ENCODE data around the gene TMTC3.
"Not testable (repeated sequence)": the region's sequence is repeated elsewhere in the genome, so short reads cannot be mapped to it uniquely, and the experiment has no call there.

The TMTC3 gene

DNA sequence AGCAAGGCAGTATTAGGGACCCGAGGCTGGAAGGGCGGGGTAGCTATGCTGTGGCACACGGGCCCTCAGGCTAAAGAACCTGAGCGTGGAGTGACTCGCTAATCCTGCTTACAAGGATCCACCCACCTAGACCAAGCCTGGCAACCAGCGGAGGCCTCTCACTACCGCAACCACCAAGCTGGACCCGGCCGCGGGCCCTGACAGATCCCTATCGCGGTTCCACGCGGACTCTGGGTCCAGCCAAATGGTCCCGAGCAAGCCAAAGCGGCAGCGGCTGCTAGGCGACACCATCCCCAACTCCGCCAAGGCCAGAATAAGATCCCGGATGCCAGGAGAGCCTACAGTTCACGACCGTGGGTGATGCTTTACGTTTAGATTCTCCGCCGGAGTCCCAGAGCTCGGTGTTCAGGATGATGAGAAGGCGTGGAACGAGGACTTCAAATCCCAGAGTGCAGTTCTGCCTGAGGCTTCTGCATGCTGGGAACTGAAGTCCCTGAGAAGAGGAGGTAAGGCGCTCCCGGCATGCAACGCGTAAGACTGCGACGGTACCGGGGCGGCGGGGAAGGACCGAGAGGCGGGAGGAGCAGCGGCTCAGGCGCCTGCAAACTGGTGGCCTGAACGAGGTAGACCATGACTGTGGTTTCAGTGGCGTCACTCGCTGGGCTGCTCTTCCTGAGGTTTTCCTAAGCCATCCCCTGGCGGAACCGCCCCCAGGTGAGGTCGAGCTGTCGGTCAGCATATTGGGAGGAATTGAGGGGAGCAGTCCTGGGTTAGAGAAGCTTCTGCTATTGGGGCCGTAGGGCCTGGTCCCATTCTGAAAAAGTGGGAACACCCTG, at the start of gene TMTC3, which contains the start of gene CEP290:
TSS of gene TMTC3 (plus strand) at position 534 of the 836 bp plus-strand sequence. CDS start 6,009 bp downstream, outside the sequence.
TSS of gene CEP290 (minus strand) at position 315 of the 836 bp plus-strand sequence. CDS start 781 bp downstream, outside the sequence.
- no peaks in the 10 kb centered on the region for H3K36me3 ChIP-seq (ENCODE audit: control insufficient read depth in 2 of 2, insufficient read depth in 2 of 2, low read length in 2 of 2)
- H3K9ac ChIP-seq (ENCODE audit: low read length in 2 of 2), result peak within 1 kb of the TSS; percentile 80 to 86
- no peaks in the 10 kb centered on the region for H3K27me3 ChIP-seq (ENCODE audit: control insufficient read depth in 1 of 2, insufficient read depth in 2 of 2, low read length in 2 of 2)
- H3K4me3 ChIP-seq (ENCODE audit: low read length in 2 of 2), result peak within 1 kb of the TSS; percentile 82 to 90
- H3K4me1 ChIP-seq (ENCODE audit: control insufficient read depth, insufficient read depth, low read length), result peaks cover 8% of the 10 kb centered on the region
- peak within 1 kb of the TSS; percentile 60 for H3K27ac ChIP-seq (ENCODE audit: low read length)
- no peaks in the 10 kb centered on the region for H3K9me3 ChIP-seq (ENCODE audit: control insufficient read depth in 2 of 2, low read length in 2 of 2)

GRCh38 chr12:88092771-88093170, 49.3 kb upstream of the TMTC3 start:
- Histone ChIP-seq H3K27me3 (ENCODE audit: control insufficient read depth in 1 of 2, insufficient read depth in 2 of 2, low read length in 2 of 2) (no peaks in the 10 kb centered on the region), H3K36me3 (ENCODE audit: control insufficient read depth in 2 of 2, insufficient read depth in 2 of 2, low read length in 2 of 2) (peaks cover 5 to 11% of the 10 kb centered on the region in 2 donors), H3K4me1 (ENCODE audit: control insufficient read depth, insufficient read depth, low read length) (no peaks in the 10 kb centered on the region), H3K9me3 (ENCODE audit: control insufficient read depth in 2 of 2, low read length in 2 of 2) (no peaks in the 10 kb centered on the region), H3K9ac (ENCODE audit: low read length in 2 of 2) (no peak overlapping the region), H3K4me3 (ENCODE audit: low read length in 2 of 2) (no peak overlapping the region), H3K27ac (ENCODE audit: low read length) (no peak overlapping the region)

DNA sequence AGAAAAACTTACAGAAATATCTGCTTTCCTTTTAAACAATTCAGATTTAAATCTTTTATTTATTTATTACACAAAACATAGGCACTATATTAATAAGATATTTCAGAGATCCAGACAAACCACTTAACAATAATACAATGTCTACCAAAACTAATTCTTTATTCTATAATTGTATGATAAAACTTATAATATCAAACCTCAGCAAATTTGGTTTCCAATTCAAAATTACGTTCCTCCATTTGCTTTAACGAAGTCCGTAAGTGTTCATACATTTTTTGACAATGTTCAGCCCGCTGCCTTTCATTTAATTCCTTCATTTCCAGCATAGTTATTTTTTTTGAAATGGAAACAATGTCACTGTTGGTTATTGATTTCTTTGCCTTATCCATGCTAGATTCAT, 48.5 kb upstream of the TMTC3 start:
- Histone ChIP-seq H3K27ac (ENCODE audit: low read length) (no peak overlapping the region), H3K4me1 (ENCODE audit: control insufficient read depth, insufficient read depth, low read length) (no peaks in the 10 kb centered on the region), H3K36me3 (ENCODE audit: control insufficient read depth in 2 of 2, insufficient read depth in 2 of 2, low read length in 2 of 2) (peaks cover 5 to 11% of the 10 kb centered on the region in 2 donors), H3K9ac (ENCODE audit: low read length in 2 of 2) (no peak overlapping the region), H3K9me3 (ENCODE audit: control insufficient read depth in 2 of 2, low read length in 2 of 2) (no peaks in the 10 kb centered on the region), H3K27me3 (ENCODE audit: control insufficient read depth in 1 of 2, insufficient read depth in 2 of 2, low read length in 2 of 2) (no peaks in the 10 kb centered on the region), H3K4me3 (ENCODE audit: low read length in 2 of 2) (no peak overlapping the region)

GRCh38 chr12:88108021-88108420, 34.1 kb upstream of the TMTC3 start:
- Histone ChIP-seq H3K27ac (ENCODE audit: low read length) (no peak overlapping the region), H3K9ac (ENCODE audit: low read length in 2 of 2) (no peak overlapping the region), H3K4me3 (ENCODE audit: low read length in 2 of 2) (no peak overlapping the region), H3K27me3 (ENCODE audit: control insufficient read depth in 1 of 2, insufficient read depth in 2 of 2, low read length in 2 of 2) (no peaks in the 10 kb centered on the region), H3K9me3 (ENCODE audit: control insufficient read depth in 2 of 2, low read length in 2 of 2) (no peaks in the 10 kb centered on the region), H3K4me1 (ENCODE audit: control insufficient read depth, insufficient read depth, low read length) (no peaks in the 10 kb centered on the region), H3K36me3 (ENCODE audit: control insufficient read depth in 2 of 2, insufficient read depth in 2 of 2, low read length in 2 of 2) (peaks cover 4 to 7% of the 10 kb centered on the region in 2 donors)

DNA sequence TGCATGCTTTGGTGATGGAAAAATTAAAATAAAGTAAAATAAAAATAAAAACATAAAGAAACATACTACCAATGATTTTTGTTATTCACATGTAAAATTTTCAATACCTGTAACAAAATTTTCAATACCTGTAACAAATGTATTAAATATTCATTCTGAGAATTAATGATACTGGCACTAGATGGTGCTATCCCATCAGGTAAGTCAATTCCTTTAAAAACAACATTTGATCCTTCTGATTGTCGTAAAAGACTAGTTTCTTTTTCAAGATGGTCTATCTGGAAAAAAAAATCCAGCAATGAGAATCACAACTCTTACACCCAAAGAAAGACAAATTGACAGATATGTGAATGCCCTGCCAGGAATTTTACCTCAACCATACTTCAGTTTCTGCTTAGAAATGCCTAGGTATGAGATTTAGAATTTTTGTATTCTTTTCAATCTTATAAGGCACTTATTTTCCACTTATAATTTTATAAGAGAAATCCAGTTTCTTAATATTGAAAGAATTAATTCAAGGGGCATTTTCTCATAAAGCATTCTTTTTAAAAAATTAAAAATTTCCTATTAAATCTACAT, 30.9 kb upstream of the TMTC3 start:
- Histone ChIP-seq H3K4me1 (ENCODE audit: control insufficient read depth, insufficient read depth, low read length) (no peaks in the 10 kb centered on the region), H3K27ac (ENCODE audit: low read length) (no peak overlapping the region), H3K9ac (ENCODE audit: low read length in 2 of 2) (peak overlapping the region; percentile 30 to 47), H3K4me3 (ENCODE audit: low read length in 2 of 2) (peak overlapping the region; percentile 54 to 57), H3K9me3 (ENCODE audit: control insufficient read depth in 2 of 2, low read length in 2 of 2) (no peaks in the 10 kb centered on the region), H3K36me3 (ENCODE audit: control insufficient read depth in 2 of 2, insufficient read depth in 2 of 2, low read length in 2 of 2) (peaks cover 7 to 10% of the 10 kb centered on the region in 2 donors), H3K27me3 (ENCODE audit: control insufficient read depth in 1 of 2, insufficient read depth in 2 of 2, low read length in 2 of 2) (no peaks in the 10 kb centered on the region)

- H3K4me3 ChIP-seq (ENCODE audit: low read length in 2 of 2), result no peak overlapping the region
- no peak overlapping the region for H3K27ac ChIP-seq (ENCODE audit: low read length)
- H3K9ac ChIP-seq (ENCODE audit: low read length in 2 of 2), result no peak overlapping the region
- H3K9me3 ChIP-seq (ENCODE audit: control insufficient read depth in 2 of 2, low read length in 2 of 2), result no peaks in the 10 kb centered on the region
- H3K27me3 ChIP-seq (ENCODE audit: control insufficient read depth in 1 of 2, insufficient read depth in 2 of 2, low read length in 2 of 2), result no peaks in the 10 kb centered on the region
- H3K36me3 ChIP-seq (ENCODE audit: control insufficient read depth in 2 of 2, insufficient read depth in 2 of 2, low read length in 2 of 2), result peaks cover 0 to 20% of the 10 kb centered on the region in 2 donors
- H3K4me1 ChIP-seq (ENCODE audit: control insufficient read depth, insufficient read depth, low read length), result no peaks in the 10 kb centered on the region
These were observed 28.2 kb upstream of the TMTC3 start for GRCh38 chr12:88113871-88114270.

- H3K9ac ChIP-seq (ENCODE audit: low read length in 2 of 2), result no peak overlapping the region
- no peak overlapping the region for H3K4me3 ChIP-seq (ENCODE audit: low read length in 2 of 2)
- no peaks in the 10 kb centered on the region for H3K9me3 ChIP-seq (ENCODE audit: control insufficient read depth in 2 of 2, low read length in 2 of 2)
- H3K27ac ChIP-seq (ENCODE audit: low read length), result no peak overlapping the region
- H3K4me1 ChIP-seq (ENCODE audit: control insufficient read depth, insufficient read depth, low read length), result no peaks in the 10 kb centered on the region
- no peaks in the 10 kb centered on the region for H3K27me3 ChIP-seq (ENCODE audit: control insufficient read depth in 1 of 2, insufficient read depth in 2 of 2, low read length in 2 of 2)
- peaks cover 0 to 5% of the 10 kb centered on the region in 2 donors for H3K36me3 ChIP-seq (ENCODE audit: control insufficient read depth in 2 of 2, insufficient read depth in 2 of 2, low read length in 2 of 2)
These were observed 19.4 kb upstream of the TMTC3 start for GRCh38 chr12:88122666-88123065.

DNA sequence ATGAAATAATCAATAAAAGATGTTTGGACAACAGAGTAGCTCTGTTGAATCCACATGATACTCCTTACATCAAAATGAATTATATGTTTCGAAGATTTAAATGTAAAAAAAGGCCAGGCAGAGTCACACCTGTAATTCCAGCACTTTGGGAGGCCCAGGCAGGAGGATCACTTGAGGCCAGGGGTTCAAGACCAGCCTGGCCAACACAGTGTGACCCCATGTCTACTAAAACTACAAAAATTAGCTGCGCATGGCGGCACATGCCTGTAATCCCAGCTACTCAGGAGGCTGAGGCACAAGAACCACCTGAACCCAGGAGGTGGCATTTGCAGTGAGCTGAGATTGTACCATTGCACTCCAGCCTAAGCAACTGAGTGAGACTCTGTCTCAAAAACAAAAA, 15.0 kb upstream of the TMTC3 start:
- Histone ChIP-seq H3K36me3 (ENCODE audit: control insufficient read depth in 2 of 2, insufficient read depth in 2 of 2, low read length in 2 of 2) (peaks cover 3 to 5% of the 10 kb centered on the region in 2 donors), H3K9ac (ENCODE audit: low read length in 2 of 2) (no peak overlapping the region), H3K27ac (ENCODE audit: low read length) (no peak overlapping the region), H3K9me3 (ENCODE audit: control insufficient read depth in 2 of 2, low read length in 2 of 2) (no peaks in the 10 kb centered on the region), H3K4me1 (ENCODE audit: control insufficient read depth, insufficient read depth, low read length) (no peaks in the 10 kb centered on the region), H3K4me3 (ENCODE audit: low read length in 2 of 2) (no peak overlapping the region), H3K27me3 (ENCODE audit: control insufficient read depth in 1 of 2, insufficient read depth in 2 of 2, low read length in 2 of 2) (no peaks in the 10 kb centered on the region)

DNA sequence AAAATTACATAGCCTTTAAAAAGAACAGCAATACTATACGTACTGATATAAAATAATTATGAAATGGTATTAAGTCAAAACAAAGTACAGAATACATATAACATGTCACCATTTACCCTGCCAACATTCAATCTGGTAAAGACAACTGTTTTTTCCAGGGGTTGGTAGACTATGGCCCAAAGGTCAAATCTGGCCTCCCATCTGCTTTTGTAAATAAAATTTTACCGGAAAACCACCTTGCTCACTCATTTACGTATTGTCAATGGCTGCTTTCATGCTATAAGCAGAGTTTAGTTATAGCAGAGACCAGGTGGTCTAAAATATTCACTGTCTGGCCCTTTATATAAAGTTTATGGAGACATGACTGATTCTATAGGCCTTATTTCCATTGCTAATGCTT, 14.3 kb upstream of the TMTC3 start:
- Histone ChIP-seq H3K36me3 (ENCODE audit: control insufficient read depth in 2 of 2, insufficient read depth in 2 of 2, low read length in 2 of 2) (peaks cover 0 to 3% of the 10 kb centered on the region in 2 donors), H3K4me1 (ENCODE audit: control insufficient read depth, insufficient read depth, low read length) (no peaks in the 10 kb centered on the region), H3K27me3 (ENCODE audit: control insufficient read depth in 1 of 2, insufficient read depth in 2 of 2, low read length in 2 of 2) (no peaks in the 10 kb centered on the region)

GRCh38 chr12:88132392-88132791, 9.7 kb upstream of the TMTC3 start:
- Histone ChIP-seq H3K27ac (ENCODE audit: low read length) (no peak overlapping the region), H3K4me1 (ENCODE audit: control insufficient read depth, insufficient read depth, low read length) (no peaks in the 10 kb centered on the region), H3K9me3 (ENCODE audit: control insufficient read depth in 2 of 2, low read length in 2 of 2) (no peaks in the 10 kb centered on the region), H3K36me3 (ENCODE audit: control insufficient read depth in 2 of 2, insufficient read depth in 2 of 2, low read length in 2 of 2) (peaks cover 0 to 3% of the 10 kb centered on the region in 2 donors), H3K27me3 (ENCODE audit: control insufficient read depth in 1 of 2, insufficient read depth in 2 of 2, low read length in 2 of 2) (no peaks in the 10 kb centered on the region), H3K4me3 (ENCODE audit: low read length in 2 of 2) (no peak overlapping the region), H3K9ac (ENCODE audit: low read length in 2 of 2) (no peak overlapping the region)

More for the DNA sequence above, 14.3 kb upstream of the TMTC3 start:
- H3K4me3 ChIP-seq (ENCODE audit: low read length in 2 of 2), result no peak overlapping the region
- H3K9ac ChIP-seq (ENCODE audit: low read length in 2 of 2), result no peak overlapping the region
- H3K9me3 ChIP-seq (ENCODE audit: control insufficient read depth in 2 of 2, low read length in 2 of 2), result no peaks in the 10 kb centered on the region
- H3K27ac ChIP-seq (ENCODE audit: low read length), result no peak overlapping the region

DNA sequence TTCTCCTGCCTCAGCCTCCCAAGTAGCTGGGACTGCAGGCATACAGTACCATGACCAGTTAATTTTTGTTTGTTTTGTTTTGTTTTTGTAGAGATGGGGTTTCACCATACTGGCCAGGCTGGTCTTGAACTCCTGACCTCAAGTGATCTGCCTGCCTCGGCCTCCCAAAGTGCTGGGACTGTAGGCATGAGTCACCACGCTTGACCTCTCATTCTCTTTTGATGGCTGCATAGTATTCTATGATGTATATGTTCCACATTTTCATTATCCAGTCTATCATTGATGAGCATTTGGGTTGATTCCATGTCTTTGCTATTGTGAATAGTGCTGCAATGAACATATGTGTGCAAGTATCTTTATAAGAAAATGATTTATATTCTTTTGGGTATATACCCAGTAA, 8.9 kb upstream of the TMTC3 start:
- H3K36me3 ChIP-seq (ENCODE audit: control insufficient read depth in 2 of 2, insufficient read depth in 2 of 2, low read length in 2 of 2); H3K4me1 ChIP-seq (ENCODE audit: control insufficient read depth, insufficient read depth, low read length); H3K27me3 ChIP-seq (ENCODE audit: control insufficient read depth in 1 of 2, insufficient read depth in 2 of 2, low read length in 2 of 2); H3K9ac ChIP-seq (ENCODE audit: low read length in 2 of 2); H3K4me3 ChIP-seq (ENCODE audit: low read length in 2 of 2); H3K9me3 ChIP-seq (ENCODE audit: control insufficient read depth in 2 of 2, low read length in 2 of 2); H3K27ac ChIP-seq (ENCODE audit: low read length): not testable (repeated sequence)
